ENCODE results near the gene NUDT2.

DNA sequence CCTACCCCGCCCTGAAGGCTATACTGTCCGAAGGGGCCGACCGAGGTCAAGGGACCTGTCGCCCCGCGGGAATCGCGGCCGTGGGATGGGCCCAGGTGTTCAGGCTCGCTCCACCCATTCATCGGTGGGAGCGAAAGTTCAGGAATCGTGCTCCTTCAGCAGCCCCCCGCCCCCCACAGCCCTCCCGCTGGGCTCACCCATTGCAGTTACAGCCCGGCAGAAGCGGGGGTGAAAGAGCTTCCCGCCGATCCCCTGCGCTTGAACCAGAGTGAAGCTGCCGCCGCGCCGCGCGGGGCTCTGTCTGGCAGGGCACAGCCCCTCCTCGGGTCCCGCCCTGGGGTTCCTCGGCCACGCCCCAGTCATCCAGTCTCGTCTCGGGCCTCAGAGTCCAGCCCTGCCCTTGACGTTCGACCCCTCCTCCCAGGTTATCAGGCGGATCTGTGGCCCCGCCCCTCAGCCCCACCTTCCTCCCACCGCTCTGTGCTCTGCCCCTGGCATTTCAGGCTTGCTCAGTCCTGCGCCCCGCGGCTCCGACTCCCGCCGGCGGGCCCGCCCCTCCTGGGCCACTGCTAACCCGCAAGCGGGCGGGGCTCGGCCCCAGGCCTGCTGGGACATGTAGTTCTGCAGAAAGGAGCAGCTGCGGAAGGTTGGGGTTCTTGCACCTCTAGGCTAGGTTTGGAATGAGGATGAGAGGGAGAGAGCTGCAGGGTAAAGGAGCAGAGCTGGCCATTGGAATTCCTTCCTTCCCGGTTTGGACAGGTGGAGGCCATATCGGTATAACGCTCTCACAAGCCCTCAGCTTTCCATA, 47.4 kb downstream of the NUDT2 start, which contains the start of gene MYORG:
- TF ChIP-seq, protein P1, sequence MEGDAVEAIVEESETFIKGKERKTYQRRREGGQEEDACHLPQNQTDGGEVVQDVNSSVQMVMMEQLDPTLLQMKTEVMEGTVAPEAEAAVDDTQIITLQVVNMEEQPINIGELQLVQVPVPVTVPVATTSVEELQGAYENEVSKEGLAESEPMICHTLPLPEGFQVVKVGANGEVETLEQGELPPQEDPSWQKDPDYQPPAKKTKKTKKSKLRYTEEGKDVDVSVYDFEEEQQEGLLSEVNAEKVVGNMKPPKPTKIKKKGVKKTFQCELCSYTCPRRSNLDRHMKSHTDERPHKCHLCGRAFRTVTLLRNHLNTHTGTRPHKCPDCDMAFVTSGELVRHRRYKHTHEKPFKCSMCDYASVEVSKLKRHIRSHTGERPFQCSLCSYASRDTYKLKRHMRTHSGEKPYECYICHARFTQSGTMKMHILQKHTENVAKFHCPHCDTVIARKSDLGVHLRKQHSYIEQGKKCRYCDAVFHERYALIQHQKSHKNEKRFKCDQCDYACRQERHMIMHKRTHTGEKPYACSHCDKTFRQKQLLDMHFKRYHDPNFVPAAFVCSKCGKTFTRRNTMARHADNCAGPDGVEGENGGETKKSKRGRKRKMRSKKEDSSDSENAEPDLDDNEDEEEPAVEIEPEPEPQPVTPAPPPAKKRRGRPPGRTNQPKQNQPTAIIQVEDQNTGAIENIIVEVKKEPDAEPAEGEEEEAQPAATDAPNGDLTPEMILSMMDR (IDR thresholded peaks at IDR 0.05), result no peak
- TF ChIP-seq POLR2A (IDR thresholded peaks at IDR 0.05), result peak; percentile 93
